Adipose tissue (tissue), 3 donors: ENCODE results near the gene TRPC4AP. TPM values are rescaled to one million over a fixed set of nuclear protein-coding genes. Genes with fewer than 3 reads are reported as not detected.

Source experiments
- H3K27ac ChIP-seq: one replicate; pipeline ENCODE4 v1.5.1; 2013; ENCODE audit warnings: low read depth, low read length
- WGBS, 3 donors: extraction: QIAGEN DNeasy Blood & Tissue Kit; methylation state at CpG; one replicate each; pipeline ENCODE4 v1.1.7; 2013; 5-methylcytosine and 5-hydroxymethylcytosine counted together
- polyA plus RNA-seq, 3 donors: library from polyadenylated mRNA; stranded (reverse); fragments of 200-250 nt; gene quantifications; one replicate each; pipeline ENCODE4 v1.2.3, GENCODE V29; 2013
- donor health status: healthy with polysubstance abuse.
- donor health status: Bipolar disorder and iron deficiency.
- donor health status: healthy.

The TRPC4AP gene
- polyA plus RNA-seq, 3 donors, result 36.1 to 54.5 (median 43.1) TPM

GRCh38 chr20:34985461-34986310, 106.9 kb downstream of the TRPC4AP start:
- H3K27ac ChIP-seq, result no peak overlapping the region
- 66 to 73% (median 72%) methylated on average over 25 of the region's 25 CpGs for WGBS, 3 donors

- H3K27ac ChIP-seq, result no peak overlapping the region
- 59 to 79% (median 64%) methylated on average over 16 to 18 of the region's 18 CpGs for WGBS, 3 donors
Measured at GRCh38 chr20:34984756-34985261, 107.8 kb downstream of the TRPC4AP start.

GRCh38 chr20:34983995-34984735, 108.4 kb downstream of the TRPC4AP start:
- no peak overlapping the region for H3K27ac ChIP-seq

GRCh38 chr20:34983089-34983820, 109.4 kb downstream of the TRPC4AP start:
- WGBS, 3 donors, result 32 to 47% (median 43%) methylated on average over 5 of the region's 5 CpGs
- no peak overlapping the region for H3K27ac ChIP-seq

More at GRCh38 chr20:34983995-34984735, 108.4 kb downstream of the TRPC4AP start:
- 31 to 40% (median 38%) methylated on average over 14 of the region's 14 CpGs for WGBS, 3 donors

GRCh38 chr20:34982270-34983088, 110.1 kb downstream of the TRPC4AP start:
- WGBS, 3 donors, result 84 to 90% (median 89%) methylated on average over 14 to 21 of the region's 21 CpGs
- H3K27ac ChIP-seq, result no peak overlapping the region

- no peak overlapping the region for H3K27ac ChIP-seq
- 86 to 90% (median 87%) methylated on average over 22 of the region's 22 CpGs for WGBS, 3 donors
Measured at GRCh38 chr20:34980543-34981233, 111.9 kb downstream of the TRPC4AP start.

GRCh38 chr20:34979366-34980153, 113.0 kb downstream of the TRPC4AP start:
- WGBS, 3 donors, result 74 to 81% (median 76%) methylated on average over 39 to 42 of the region's 42 CpGs
- H3K27ac ChIP-seq, result no peak overlapping the region

GRCh38 chr20:34978092-34978744, 114.4 kb downstream of the TRPC4AP start:
- 81 to 83% (median 82%) methylated on average over 10 of the region's 10 CpGs for WGBS, 3 donors
- no peak overlapping the region for H3K27ac ChIP-seq

GRCh38 chr20:34977365-34978091, 115.1 kb downstream of the TRPC4AP start:
- 62 to 67% (median 63%) methylated on average over 16 to 17 of the region's 17 CpGs for WGBS, 3 donors
- no peak overlapping the region for H3K27ac ChIP-seq

- WGBS, 3 donors, result 77 to 83% (median 82%) methylated on average over 12 of the region's 12 CpGs
- H3K27ac ChIP-seq, result no peak overlapping the region
Measured at GRCh38 chr20:34976286-34976685, 116.3 kb downstream of the TRPC4AP start.

GRCh38 chr20:34974246-34974645, 118.4 kb downstream of the TRPC4AP start:
- no peak overlapping the region for H3K27ac ChIP-seq
- WGBS, 3 donors, result 75 to 77% (median 75%) methylated on average over 4 of the region's 4 CpGs

- H3K27ac ChIP-seq, result no peak overlapping the region
- WGBS, 3 donors, result 85 to 88% (median 87%) methylated on average over 10 of the region's 10 CpGs
Measured at GRCh38 chr20:34971561-34972235, 120.9 kb downstream of the TRPC4AP start.

GRCh38 chr20:34970846-34971560, 121.6 kb downstream of the TRPC4AP start:
- WGBS, 3 donors, result 91 to 93% (median 92%) methylated on average over 9 of the region's 9 CpGs
- H3K27ac ChIP-seq, result no peak overlapping the region

- no peak overlapping the region for H3K27ac ChIP-seq
- 91 to 92% (median 91%) methylated on average over 7 of the region's 7 CpGs for WGBS, 3 donors
Measured at GRCh38 chr20:34970193-34970840, 122.3 kb downstream of the TRPC4AP start.
